Activated CD4-positive, alpha-beta T cell treated with anti-CD3 and anti-CD28 coated beads, Interleukin-2, amount 10 ng/mL, durations not matched to agents 7 days and 5 days (primary cell): ENCODE results near the gene TNFRSF1B. TPM values are rescaled to one million over a fixed set of nuclear protein-coding genes. Genes with fewer than 3 reads are reported as not detected.

Experiments used
- CTCF ChIA-PET: fragments of 350-600 bp; sonication (Branson Sonifier 250); formaldehyde crosslinking; loops from one replicate; lab custom pipeline; 2021; ENCODE audit warnings: antibody characterized with exemption; lab: Charles Lee
- POLR2A ChIA-PET: fragments of 350-600 bp; sonication (Branson Sonifier 250); formaldehyde crosslinking; loops from one replicate; lab custom pipeline; 2021; ENCODE audit warnings: antibody characterized with exemption; lab: Charles Lee
- DNase-seq: peaks from one replicate; pipeline ENCODE4 v3.0.0-alpha.2; 2020
- H3K27ac Mint-ChIP-seq: one replicate; pipeline ENCODE4 v1.8.0; 2021; ENCODE audit warnings: mild to moderate bottlenecking, moderate library complexity, mixed read lengths
- H3K27me3 Mint-ChIP-seq: one replicate; pipeline ENCODE4 v1.8.0; 2021; ENCODE audit warnings: mixed read lengths
- H3K36me3 Mint-ChIP-seq: one replicate; pipeline ENCODE4 v1.8.0; 2021; ENCODE audit warnings: low read depth, mixed read lengths
- H3K4me1 Mint-ChIP-seq: one replicate; pipeline ENCODE4 v1.8.0; 2021; ENCODE audit warnings: mixed read lengths
- H3K4me3 Mint-ChIP-seq: one replicate; pipeline ENCODE4 v1.8.0; 2021; ENCODE audit warnings: mild to moderate bottlenecking, moderate library complexity, mixed read lengths
- H3K9me3 Mint-ChIP-seq: one replicate; pipeline ENCODE4 v1.8.0; 2021; ENCODE audit warnings: mixed read lengths
- total RNA-seq, 2 experiments: library from RNA; stranded (reverse); gene quantifications; one replicate each; pipeline ENCODE4 v1.2.3, GENCODE V29; 2021

Gene TNFRSF1B
- total RNA-seq: 100 to 1,000 TPM; 167 to 190 TPM

DNA sequence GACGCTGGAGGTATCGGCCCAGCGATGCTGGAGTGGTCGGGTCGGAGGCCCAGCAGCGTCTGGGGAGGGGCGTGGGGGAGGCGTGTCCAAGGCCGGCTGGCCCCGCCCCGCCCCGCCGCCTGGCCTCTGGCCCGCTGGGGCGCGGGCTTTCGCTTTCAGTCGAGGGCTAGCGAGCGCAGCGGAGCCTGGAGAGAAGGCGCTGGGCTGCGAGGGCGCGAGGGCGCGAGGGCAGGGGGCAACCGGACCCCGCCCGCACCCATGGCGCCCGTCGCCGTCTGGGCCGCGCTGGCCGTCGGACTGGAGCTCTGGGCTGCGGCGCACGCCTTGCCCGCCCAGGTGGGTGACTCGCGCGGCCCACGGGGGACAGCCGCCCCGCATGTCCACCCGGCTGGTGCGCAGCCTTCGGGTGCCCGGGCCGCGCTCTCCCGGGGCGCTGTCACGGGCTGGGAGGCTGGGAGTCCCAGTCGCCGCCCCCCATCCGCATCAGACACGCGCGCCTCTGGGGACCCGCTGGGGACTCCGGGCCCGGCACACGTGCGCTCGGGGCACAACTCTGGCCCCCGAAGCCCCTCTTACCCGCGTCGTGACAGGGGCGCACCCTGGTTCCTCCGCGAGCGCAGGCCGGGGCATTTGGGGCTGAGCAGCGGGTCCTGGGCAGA, at the start of gene TNFRSF1B:
TSS of gene TNFRSF1B (plus strand) at position 158 of the 659 bp plus-strand sequence. CDS start at position 259, 101 bp downstream.
- POLR2A ChIA-PET: no interaction called here
- Mint-ChIP-seq H3K27ac (peak within 1 kb of the TSS; percentile 95), H3K36me3 (peaks cover 37% of the 10 kb centered on the region), H3K4me1 (peaks cover 79% of the 10 kb centered on the region), H3K27me3 (no peaks in the 10 kb centered on the region), H3K4me3 (peak within 1 kb of the TSS; percentile 99), H3K9me3 (no peaks in the 10 kb centered on the region)
- CTCF ChIA-PET: interaction anchor here (0.6 to 3.0 kb wide), 5 partner anchors 10 to 144 kb away, joined by 3 to 15 read pairs (median 5); no protein-coding TSS in a partner anchor
- peak; percentile 70 for DNase-seq

DNA sequence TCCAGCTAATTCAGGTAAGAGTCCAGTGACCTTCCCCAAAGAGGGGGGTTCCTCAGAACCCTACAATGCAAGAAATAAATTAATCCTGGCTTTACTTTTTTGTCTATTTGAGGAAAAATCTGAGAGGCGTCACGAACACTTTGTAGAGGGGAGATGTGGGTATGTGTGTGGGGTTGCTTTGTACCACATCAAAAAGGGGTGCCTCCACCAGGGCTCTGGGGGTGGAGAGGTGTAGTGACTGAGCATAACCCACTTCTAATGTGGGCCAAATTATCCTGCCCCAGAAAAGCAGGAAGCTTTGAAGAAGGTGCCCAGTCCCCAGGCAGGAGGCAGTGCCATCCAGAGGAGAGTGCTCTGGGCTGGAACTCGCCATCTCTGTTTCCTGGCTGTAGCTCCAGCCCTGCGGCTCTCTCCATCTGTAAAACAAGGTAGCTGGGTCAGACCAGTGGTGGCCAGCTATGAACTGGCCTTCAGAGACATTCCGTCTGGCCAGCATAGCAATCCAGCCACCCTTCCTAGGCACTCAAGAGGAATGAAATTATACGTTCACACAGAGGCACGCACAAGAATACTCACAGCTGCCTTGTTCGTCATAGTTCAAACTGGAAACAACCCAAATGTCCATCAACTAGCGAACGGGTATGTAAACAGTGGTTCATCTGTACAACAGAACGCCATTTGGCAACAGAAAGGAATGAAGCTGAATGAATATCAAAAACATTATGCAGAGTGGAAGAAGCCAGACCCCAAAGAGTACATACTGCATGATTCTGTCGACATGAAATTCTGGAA, 45.4 kb upstream of the TNFRSF1B start:
- peaks cover 4% of the 10 kb centered on the region for H3K36me3 Mint-ChIP-seq
- H3K4me3 Mint-ChIP-seq: no peak overlapping the region
- no peak for DNase-seq
- no peak overlapping the region for H3K27ac Mint-ChIP-seq
- peaks cover 39% of the 10 kb centered on the region for H3K4me1 Mint-ChIP-seq
- H3K27me3 Mint-ChIP-seq: no peaks in the 10 kb centered on the region
- ChIA-PET CTCF (interaction anchor here (7.6 kb wide), 1 partner anchor 87 kb away, joined by 91 read pairs; no protein-coding TSS in a partner anchor), POLR2A (no interaction called here)
- no peaks in the 10 kb centered on the region for H3K9me3 Mint-ChIP-seq

DNA sequence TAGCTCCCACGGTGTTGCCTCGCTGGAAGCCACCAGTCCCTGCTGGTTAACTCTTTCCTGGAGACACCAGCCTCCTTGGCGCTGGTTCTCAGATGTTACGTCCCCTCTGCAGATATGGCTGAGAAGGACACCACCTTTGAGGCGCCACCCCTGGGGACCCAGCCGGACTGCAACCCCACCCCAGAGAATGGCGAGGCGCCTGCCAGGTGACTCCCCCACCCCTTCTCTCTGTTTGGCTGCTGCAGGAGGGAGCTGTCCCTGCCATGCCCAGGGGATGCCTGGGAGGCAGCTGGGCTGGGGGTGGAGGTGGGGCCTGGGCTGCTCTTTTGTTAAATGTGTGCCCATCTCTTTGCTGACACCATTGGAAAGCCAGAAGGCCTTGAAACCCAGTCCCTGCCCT, 43.6 kb upstream of the TNFRSF1B start:
- Mint-ChIP-seq H3K27me3 (no peaks in the 10 kb centered on the region), H3K4me1 (peaks cover 54% of the 10 kb centered on the region), H3K27ac (no peak overlapping the region), H3K4me3 (no peak overlapping the region), H3K36me3 (peaks cover 4% of the 10 kb centered on the region), H3K9me3 (no peaks in the 10 kb centered on the region)
- no peak for DNase-seq
- CTCF ChIA-PET: interaction anchor here (1.8 to 7.6 kb wide), 3 partner anchors 21 to 112 kb away, joined by 8 to 91 read pairs (median 12); no protein-coding TSS in a partner anchor
- POLR2A ChIA-PET: no interaction called here

DNA sequence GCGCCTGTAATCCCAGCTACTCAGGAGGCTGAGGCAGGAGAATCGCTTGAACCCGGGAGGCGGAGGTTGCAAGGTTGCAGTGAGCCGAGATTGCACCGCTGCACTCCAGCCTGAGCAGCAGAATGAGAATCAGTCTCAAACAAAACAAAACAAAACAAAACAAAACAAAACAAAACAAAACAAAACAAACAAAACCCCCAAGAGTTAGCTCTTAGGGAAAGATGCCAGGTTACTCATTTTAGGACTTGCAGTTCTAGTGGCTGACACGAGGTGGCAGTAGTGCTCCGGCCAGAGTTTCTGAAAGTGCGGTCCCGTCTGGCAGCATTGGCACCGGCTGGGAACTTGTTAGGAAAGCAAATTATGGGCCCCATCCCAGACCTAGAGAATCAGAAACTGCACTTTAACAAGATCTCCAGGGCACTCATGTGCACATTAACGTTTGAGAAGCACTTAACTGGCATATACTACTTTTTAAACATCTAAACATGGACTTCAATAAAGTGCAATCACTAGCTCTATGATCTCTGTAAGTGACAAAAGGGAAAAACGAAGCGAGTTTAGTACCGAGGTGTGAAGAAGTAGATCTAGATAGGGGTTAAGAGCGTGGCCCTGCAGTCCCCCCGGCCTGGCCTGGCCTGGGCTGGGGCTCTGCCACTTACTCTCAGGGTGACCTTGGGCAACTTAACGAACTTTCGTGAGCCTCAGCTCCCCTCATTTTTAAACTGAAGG, 41.9 kb upstream of the TNFRSF1B start:
- peaks cover 51% of the 10 kb centered on the region for H3K4me1 Mint-ChIP-seq
- CTCF ChIA-PET: interaction anchor here (0.6 to 7.6 kb wide), 52 partner anchors 10 to 534 kb away, joined by 3 to 91 read pairs (median 5); partner anchors contain the start of genes MIIP and VPS13D
- peak; percentile 79 for DNase-seq
- POLR2A ChIA-PET: interaction anchor here (0.7 to 0.9 kb wide), 3 partner anchors 14 to 76 kb away, joined by 4 to 6 read pairs (median 4); no protein-coding TSS in a partner anchor
- no peaks in the 10 kb centered on the region for H3K9me3 Mint-ChIP-seq
- H3K27ac Mint-ChIP-seq: peak overlapping the region; percentile 1
- no peak overlapping the region for H3K4me3 Mint-ChIP-seq
- H3K36me3 Mint-ChIP-seq: peaks cover 4% of the 10 kb centered on the region
- H3K27me3 Mint-ChIP-seq: no peaks in the 10 kb centered on the region

DNA sequence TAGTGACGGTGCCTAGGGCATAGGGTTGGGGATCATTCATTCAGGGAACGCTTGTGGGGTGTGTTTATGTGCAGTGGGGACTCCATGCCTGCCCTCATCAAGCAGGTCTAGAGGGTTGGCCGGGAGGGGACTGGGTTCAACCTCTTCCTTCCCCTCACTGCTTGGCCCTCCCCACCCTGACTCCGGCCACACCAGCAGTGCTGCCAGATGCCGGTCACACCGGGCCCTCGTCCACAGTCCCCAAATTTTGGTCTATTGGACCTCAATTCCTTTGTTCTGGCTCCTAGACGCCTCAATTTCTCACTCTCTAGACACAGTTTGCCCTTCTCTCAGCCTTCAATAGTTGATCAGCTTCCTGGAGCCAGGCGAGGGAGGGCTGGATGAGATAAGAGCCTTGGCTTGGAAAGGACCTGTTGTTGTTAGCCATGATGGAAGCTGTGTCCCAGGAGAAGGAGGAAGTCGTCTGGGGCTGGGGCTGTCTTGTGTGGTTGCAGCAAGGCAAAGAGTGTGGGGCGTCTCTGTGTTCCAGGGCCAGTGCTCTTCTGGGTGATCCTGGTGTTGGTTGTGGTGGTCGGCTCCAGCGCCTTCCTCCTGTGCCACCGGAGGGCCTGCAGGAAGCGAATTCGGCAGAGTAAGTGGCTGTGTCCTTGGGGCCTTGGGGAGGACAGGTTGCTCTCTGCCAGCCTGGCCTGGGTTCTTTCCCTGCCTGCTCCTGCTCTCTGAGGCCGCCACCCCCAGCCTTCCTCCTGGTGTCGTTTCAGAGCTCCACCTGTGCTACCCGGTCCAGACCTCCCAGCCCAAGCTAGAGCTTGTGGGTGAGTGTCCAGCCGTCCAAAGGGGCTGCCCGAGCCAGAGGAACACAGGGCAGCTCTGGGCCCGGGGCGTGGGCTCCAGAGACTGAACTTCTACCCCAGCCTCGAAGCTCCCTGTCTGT, 41.1 kb upstream of the TNFRSF1B start:
- no peak for DNase-seq
- ChIA-PET CTCF (interaction anchor here (1.0 to 7.6 kb wide), 31 partner anchors 9 to 507 kb away, joined by 3 to 91 read pairs (median 6); partner anchors contain the start of gene VPS13D), POLR2A (interaction anchor here (0.8 kb wide), 1 partner anchor 75 kb away, joined by 6 read pairs; no protein-coding TSS in a partner anchor)
- H3K36me3 Mint-ChIP-seq: no peaks in the 10 kb centered on the region
- H3K4me3 Mint-ChIP-seq: no peak overlapping the region
- H3K4me1 Mint-ChIP-seq: peaks cover 50% of the 10 kb centered on the region
- peak overlapping the region; percentile 67 for H3K27ac Mint-ChIP-seq
- H3K9me3 Mint-ChIP-seq: no peaks in the 10 kb centered on the region
- no peaks in the 10 kb centered on the region for H3K27me3 Mint-ChIP-seq

DNA sequence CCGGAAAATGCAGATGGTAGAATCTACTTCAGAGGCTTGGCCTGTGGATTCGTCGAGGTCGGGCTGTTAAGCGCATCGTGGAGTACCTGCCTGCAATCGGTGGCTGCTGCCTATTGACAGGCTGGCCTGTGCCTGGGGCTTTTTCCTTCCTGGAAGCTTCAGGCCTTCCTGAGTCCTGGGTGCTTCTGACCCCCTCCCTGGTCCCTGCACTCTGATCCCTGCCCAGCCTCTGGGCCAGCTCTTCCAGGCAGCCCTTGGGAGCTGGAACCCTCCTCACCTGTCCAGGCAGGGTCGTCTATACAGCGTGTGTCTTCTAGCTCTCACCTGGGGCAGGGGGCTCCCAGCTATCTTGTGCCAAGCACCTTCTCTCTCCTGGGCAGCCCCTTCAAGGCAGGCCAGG, 40.0 kb upstream of the TNFRSF1B start:
- Mint-ChIP-seq H3K4me1 (peaks cover 40% of the 10 kb centered on the region), H3K27ac (peak overlapping the region; percentile 73), H3K36me3 (no peaks in the 10 kb centered on the region), H3K9me3 (no peaks in the 10 kb centered on the region), H3K4me3 (no peak overlapping the region), H3K27me3 (no peaks in the 10 kb centered on the region)
- ChIA-PET POLR2A (no interaction called here), CTCF (interaction anchor here (2.4 to 7.6 kb wide), 6 partner anchors 50 to 119 kb away, joined by 6 to 91 read pairs (median 18); no protein-coding TSS in a partner anchor)
- no peak for DNase-seq

DNA sequence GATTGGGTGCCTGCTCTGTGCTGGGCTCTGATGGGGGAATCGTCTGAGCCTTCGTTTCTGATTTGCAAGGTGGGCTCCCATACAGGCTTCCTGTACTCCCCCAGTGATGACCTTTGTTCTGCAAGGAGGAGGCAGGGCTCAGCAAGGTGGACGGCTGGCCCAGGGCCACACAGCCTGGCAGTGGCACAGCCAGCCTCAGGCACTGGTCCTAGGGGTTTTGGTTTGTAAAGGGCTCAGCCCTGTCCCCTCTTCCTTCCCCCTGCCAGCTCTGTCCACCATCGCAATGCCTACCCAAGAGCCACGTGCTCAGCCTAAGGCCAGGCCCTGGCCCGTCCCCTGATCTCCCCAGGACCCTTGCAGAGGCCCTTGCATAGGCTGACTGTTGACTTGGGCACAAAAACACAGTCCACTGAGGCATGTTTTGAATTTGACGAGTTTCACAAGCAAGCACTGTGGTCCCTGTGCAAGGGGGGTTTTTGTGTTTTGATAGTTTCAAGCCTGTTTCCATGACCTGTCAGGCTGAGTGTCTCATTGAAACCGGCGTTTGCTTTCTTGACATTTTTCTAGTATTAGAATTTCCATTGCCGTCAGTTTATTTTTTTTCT, 39.5 kb upstream of the TNFRSF1B start:
- no peaks in the 10 kb centered on the region for H3K27me3 Mint-ChIP-seq
- H3K27ac Mint-ChIP-seq: peak overlapping the region; percentile 73
- ChIA-PET POLR2A (no interaction called here), CTCF (interaction anchor here (0.6 to 7.6 kb wide), 3 partner anchors 8 to 82 kb away, joined by 3 to 91 read pairs (median 24); no protein-coding TSS in a partner anchor)
- DNase-seq: no peak
- H3K9me3 Mint-ChIP-seq: no peaks in the 10 kb centered on the region
- H3K36me3 Mint-ChIP-seq: no peaks in the 10 kb centered on the region
- H3K4me3 Mint-ChIP-seq: no peak overlapping the region
- peaks cover 44% of the 10 kb centered on the region for H3K4me1 Mint-ChIP-seq

DNA sequence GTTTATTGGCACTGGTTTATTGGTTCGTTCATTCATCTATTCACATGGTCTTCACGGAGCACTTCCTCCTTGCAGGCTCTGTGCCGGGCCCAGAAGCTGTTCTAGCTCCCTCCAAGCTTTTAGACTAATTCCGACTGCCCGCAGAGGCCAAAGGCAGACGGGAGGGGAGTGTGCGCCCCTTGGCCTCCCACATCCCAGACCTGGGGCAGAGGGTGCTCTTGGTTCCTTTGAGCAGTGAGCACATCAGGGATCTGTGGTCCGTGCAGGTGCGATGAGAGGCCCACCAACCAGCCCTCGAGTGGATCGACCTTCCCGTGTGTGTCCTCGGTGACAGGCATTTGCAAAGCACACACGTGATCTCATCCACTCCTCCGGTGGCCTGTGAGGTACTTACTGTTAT, 38.7 kb upstream of the TNFRSF1B start:
- Mint-ChIP-seq H3K27ac (no peak overlapping the region), H3K27me3 (no peaks in the 10 kb centered on the region), H3K9me3 (no peaks in the 10 kb centered on the region), H3K4me1 (peaks cover 52% of the 10 kb centered on the region), H3K4me3 (no peak overlapping the region), H3K36me3 (peaks cover 2% of the 10 kb centered on the region)
- ChIA-PET CTCF (interaction anchor here (7.6 kb wide), 1 partner anchor 81 kb away, joined by 91 read pairs; no protein-coding TSS in a partner anchor), POLR2A (no interaction called here)
- DNase-seq: no peak

DNA sequence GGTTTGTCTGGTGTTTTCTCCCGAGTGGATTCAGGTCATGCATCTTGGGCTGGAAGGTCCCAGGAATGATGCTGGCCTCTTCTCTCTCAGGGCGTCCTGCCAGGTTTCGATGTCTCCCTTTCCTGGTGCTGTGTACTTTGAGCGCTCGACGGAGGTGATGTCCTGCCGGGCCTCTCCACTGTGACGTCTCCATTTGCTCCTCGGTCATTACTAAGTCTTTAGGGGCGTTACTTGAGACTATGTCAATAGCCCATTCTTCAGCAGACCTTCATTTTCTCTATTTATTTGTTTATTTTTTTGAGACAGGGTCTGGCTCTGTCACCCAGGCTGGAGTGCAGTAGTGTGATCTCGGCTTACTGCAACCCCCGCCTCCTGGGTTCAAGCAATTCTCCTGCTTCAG, 37.2 kb upstream of the TNFRSF1B start:
- peak overlapping the region; percentile 9 for H3K27ac Mint-ChIP-seq
- peaks cover 63% of the 10 kb centered on the region for H3K4me1 Mint-ChIP-seq
- no peaks in the 10 kb centered on the region for H3K27me3 Mint-ChIP-seq
- ChIA-PET CTCF (interaction anchor here (1.0 to 1.6 kb wide), 2 partner anchors 20 to 71 kb away, joined by 3 read pairs; no protein-coding TSS in a partner anchor), POLR2A (interaction anchor here (0.6 kb wide), 1 partner anchor 220 kb away, joined by 3 read pairs; no protein-coding TSS in a partner anchor)
- H3K9me3 Mint-ChIP-seq: no peaks in the 10 kb centered on the region
- peaks cover 6% of the 10 kb centered on the region for H3K36me3 Mint-ChIP-seq
- no peak overlapping the region for H3K4me3 Mint-ChIP-seq
- DNase-seq: no peak

DNA sequence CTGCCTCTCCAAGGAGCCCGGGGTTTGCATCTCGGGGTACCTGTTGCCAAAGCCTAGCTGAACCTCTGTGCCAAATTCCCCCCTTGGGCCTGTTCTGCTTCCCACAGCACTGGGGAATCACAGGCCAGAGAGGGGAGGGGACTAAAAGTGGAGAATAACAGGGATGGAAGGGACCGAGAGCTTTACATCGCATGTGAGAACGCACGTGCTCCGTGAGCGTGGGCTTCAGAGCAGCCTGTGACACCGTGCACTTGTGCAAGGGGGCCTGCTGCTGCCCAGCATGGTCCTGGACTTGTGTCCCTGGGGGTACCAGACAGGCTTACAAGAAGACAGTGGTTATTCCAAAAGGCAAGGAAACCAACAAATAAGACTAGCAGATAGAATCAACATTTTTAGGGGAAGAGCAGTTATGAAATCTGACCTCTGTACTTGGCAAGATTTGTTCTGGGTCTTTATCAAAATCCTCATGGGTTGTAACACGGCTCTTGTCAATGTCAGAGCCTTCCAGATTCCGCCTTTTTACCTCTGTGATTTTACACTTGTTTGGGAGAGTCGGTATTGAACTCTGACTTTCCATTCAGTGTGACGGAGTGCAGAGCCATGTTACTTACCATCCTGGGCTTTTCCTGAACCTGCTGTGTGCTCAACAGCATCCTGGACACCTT, 36.2 kb upstream of the TNFRSF1B start:
- H3K27ac Mint-ChIP-seq: peak overlapping the region; percentile 5
- no peaks in the 10 kb centered on the region for H3K9me3 Mint-ChIP-seq
- H3K36me3 Mint-ChIP-seq: peaks cover 6% of the 10 kb centered on the region
- no peak for DNase-seq
- peaks cover 54% of the 10 kb centered on the region for H3K4me1 Mint-ChIP-seq
- H3K27me3 Mint-ChIP-seq: no peaks in the 10 kb centered on the region
- H3K4me3 Mint-ChIP-seq: no peak overlapping the region
- CTCF ChIA-PET: interaction anchor here (1.0 to 1.6 kb wide), 2 partner anchors 19 to 70 kb away, joined by 3 read pairs; no protein-coding TSS in a partner anchor
- POLR2A ChIA-PET: interaction anchor here (0.6 kb wide), 1 partner anchor 221 kb away, joined by 3 read pairs; no protein-coding TSS in a partner anchor
